ENCODE results near the gene ANXA11. TPM values are rescaled to one million over a fixed set of nuclear protein-coding genes. Genes with fewer than 3 reads are reported as not detected.
"Not testable (repeated sequence)": the region's sequence is repeated elsewhere in the genome, so short reads cannot be mapped to it uniquely, and the experiment has no call there.

The ANXA11 gene
- total RNA-seq, 1 experiment from 2014 or later: 434 TPM

DNA sequence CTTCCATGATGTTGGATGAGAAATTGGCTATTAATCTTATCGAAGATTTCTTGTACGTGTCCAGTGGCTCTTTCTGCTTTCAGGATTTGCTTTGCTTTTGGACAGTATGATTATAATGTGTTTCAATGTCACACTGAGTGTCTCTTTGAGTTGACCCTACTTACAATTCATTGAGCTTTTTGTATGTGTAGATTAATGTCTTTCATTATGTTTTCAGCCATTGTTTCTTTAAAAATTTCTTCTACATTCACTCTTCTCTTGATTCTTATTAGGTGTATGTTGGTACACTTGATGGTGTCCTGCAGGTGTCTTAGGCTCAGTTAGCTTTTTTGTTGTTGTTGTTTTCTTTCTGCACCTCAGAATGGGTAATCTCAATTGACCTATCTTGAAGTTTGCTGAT is 56.2 kb downstream of the ANXA11 start:
- Histone ChIP-seq H3K27me3 (ENCODE audit: low read length) (no peaks in the 10 kb centered on the region), H3K4me2 (ENCODE audit: low read length) (no peak overlapping the region), H3K36me3 (ENCODE audit: low read depth, low read length) (peaks cover 53% of the 10 kb centered on the region), H3K4me1 (ENCODE audit: insufficient read depth, low read length) (peaks cover 21% of the 10 kb centered on the region), H3K9me2 (replicated peaks; ENCODE audit: low read length) (no peaks in the 10 kb centered on the region), H3K27ac (ENCODE audit: low read length) (no peak overlapping the region), H3F3A (ENCODE audit: low read length, unreplicated experiment) (peaks cover 6% of the 10 kb centered on the region), H4K20me1 (ENCODE audit: low read length) (no peaks in the 10 kb centered on the region), H3K79me2 (ENCODE audit: low read length) (no peaks in the 10 kb centered on the region), H3K4me3 (ENCODE audit: low read length) (no peak overlapping the region), H2AFZ (ENCODE audit: low read length) (no peak overlapping the region), H3K9ac (ENCODE audit: low read length) (no peak overlapping the region), H3K9me3 (ENCODE audit: low read length) (peaks cover 13% of the 10 kb centered on the region; the same call in 1 of the 2 replicates)
- ATAC-seq (no peak), DNase-seq (no peak)
- ChIA-PET POLR2A (ENCODE audit: unreplicated experiment) (no interaction called here), CTCF (interaction anchor here (1.0 kb wide), 1 partner anchor 74 kb away, joined by 4 read pairs; no protein-coding TSS in a partner anchor)
- TF ChIP-seq EZH2 (IDR thresholded peaks at IDR 0.05; ENCODE audit: low read length, unreplicated experiment) (no peak), EZH2phosphoT487 (IDR thresholded peaks at IDR 0.05; ENCODE audit: borderline replicate concordance, low read length) (no peak)
- TF ChIP-seq, protein P1, sequence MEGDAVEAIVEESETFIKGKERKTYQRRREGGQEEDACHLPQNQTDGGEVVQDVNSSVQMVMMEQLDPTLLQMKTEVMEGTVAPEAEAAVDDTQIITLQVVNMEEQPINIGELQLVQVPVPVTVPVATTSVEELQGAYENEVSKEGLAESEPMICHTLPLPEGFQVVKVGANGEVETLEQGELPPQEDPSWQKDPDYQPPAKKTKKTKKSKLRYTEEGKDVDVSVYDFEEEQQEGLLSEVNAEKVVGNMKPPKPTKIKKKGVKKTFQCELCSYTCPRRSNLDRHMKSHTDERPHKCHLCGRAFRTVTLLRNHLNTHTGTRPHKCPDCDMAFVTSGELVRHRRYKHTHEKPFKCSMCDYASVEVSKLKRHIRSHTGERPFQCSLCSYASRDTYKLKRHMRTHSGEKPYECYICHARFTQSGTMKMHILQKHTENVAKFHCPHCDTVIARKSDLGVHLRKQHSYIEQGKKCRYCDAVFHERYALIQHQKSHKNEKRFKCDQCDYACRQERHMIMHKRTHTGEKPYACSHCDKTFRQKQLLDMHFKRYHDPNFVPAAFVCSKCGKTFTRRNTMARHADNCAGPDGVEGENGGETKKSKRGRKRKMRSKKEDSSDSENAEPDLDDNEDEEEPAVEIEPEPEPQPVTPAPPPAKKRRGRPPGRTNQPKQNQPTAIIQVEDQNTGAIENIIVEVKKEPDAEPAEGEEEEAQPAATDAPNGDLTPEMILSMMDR (conservative IDR thresholded peaks at IDR 0.05; ENCODE audit: low read depth, low read length): no peak
- intact Hi-C loops (cut with micrococcal nuclease): no loop called here
- BruUV-seq (replicated peaks): no TSS peak

DNA sequence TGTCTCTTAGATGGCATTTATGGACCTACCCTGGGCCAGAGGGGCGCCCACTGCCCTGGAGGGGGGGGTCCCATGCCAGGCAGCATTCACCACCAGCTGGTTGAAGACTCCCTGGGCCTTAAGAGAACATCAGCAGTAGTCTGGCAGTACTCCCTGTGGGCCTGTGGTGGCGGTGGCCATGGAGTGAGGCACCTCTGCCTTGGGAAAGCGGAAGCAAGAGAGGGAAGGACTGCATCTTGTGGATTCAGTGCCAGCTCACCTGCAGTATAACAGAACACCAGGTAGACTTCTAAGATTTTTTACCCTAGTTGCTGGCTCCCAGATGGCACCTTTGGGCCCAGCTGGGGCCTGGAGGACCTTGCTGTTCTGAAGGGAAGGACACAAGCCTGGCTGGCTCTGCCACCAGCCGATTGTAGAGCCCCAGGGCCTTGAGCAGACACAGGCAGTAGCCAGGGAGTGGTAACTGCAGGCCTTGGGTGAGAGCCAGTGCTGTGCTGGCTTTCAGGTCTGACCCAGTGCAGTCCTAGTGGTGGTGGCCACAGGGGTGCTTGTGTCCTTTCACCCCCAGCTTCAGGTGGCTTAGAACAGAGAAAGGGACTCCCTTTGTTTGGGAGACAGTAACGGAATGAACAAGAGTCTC is 57.1 kb downstream of the ANXA11 start:
- BruUV-seq (replicated peaks): no TSS peak
- ATAC-seq: no peak
- no peak overlapping the region for H3K4me3 ChIP-seq (ENCODE audit: low read length)
- ChIA-PET POLR2A (ENCODE audit: unreplicated experiment) (no interaction called here), CTCF (interaction anchor here (0.6 to 1.0 kb wide), 2 partner anchors 74 to 801 kb away, joined by 3 to 4 read pairs; no protein-coding TSS in a partner anchor)
- H3K9me2 ChIP-seq (replicated peaks; ENCODE audit: low read length): no peaks in the 10 kb centered on the region
- H3K4me1 ChIP-seq (ENCODE audit: insufficient read depth, low read length): peaks cover 24% of the 10 kb centered on the region
- peak; percentile 57 for DNase-seq
- peaks cover 6% of the 10 kb centered on the region for H3F3A ChIP-seq (ENCODE audit: low read length, unreplicated experiment)
- H3K4me2 ChIP-seq (ENCODE audit: low read length): no peak overlapping the region
- H3K9me3 ChIP-seq (ENCODE audit: low read length): peaks cover 13% of the 10 kb centered on the region; the same call in 1 of the 2 replicates
- intact Hi-C loops (cut with micrococcal nuclease): no loop called here
- no peak overlapping the region for H3K9ac ChIP-seq (ENCODE audit: low read length)
- peaks cover 47% of the 10 kb centered on the region for H3K36me3 ChIP-seq (ENCODE audit: low read depth, low read length)
- no peaks in the 10 kb centered on the region for H4K20me1 ChIP-seq (ENCODE audit: low read length)
- H2AFZ ChIP-seq (ENCODE audit: low read length): no peak overlapping the region
- no peaks in the 10 kb centered on the region for H3K79me2 ChIP-seq (ENCODE audit: low read length)
- no peak overlapping the region for H3K27ac ChIP-seq (ENCODE audit: low read length)
- no peaks in the 10 kb centered on the region for H3K27me3 ChIP-seq (ENCODE audit: low read length)
- TF ChIP-seq, protein P1 (conservative IDR thresholded peaks at IDR 0.05; ENCODE audit: low read depth, low read length): no peak
- TF ChIP-seq EZH2phosphoT487 (IDR thresholded peaks at IDR 0.05; ENCODE audit: borderline replicate concordance, low read length) (no peak), EZH2 (IDR thresholded peaks at IDR 0.05; ENCODE audit: low read length, unreplicated experiment) (no peak)

DNA sequence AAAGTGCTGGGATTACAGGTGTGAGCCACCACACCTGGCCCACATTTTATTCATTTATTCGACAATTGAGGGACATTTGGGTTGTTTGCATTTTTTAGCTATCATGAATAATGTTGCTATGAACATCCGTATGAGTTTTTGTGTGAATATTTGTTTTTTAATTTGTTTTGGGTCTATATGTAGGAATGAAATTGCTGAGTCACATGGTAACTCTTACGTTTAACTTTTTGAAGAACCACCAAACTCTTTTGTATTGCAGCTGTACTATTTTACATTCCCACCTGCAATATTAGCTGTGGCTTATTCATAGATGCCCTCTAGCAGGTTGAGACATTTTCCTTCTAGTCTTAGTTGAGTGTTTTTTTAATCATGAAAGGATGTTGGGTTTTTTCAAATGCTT is 58.4 kb downstream of the ANXA11 start:
- Histone ChIP-seq H3K27ac (ENCODE audit: low read length) (no peak overlapping the region), H3K4me1 (ENCODE audit: insufficient read depth, low read length) (peaks cover 24% of the 10 kb centered on the region), H3K79me2 (ENCODE audit: low read length) (no peaks in the 10 kb centered on the region), H3K9ac (ENCODE audit: low read length) (no peak overlapping the region), H3K27me3 (ENCODE audit: low read length) (no peaks in the 10 kb centered on the region), H3K9me3 (ENCODE audit: low read length) (peaks cover 13% of the 10 kb centered on the region; the same call in 1 of the 2 replicates), H3K4me3 (ENCODE audit: low read length) (no peak overlapping the region), H3K36me3 (ENCODE audit: low read depth, low read length) (peaks cover 33% of the 10 kb centered on the region), H4K20me1 (ENCODE audit: low read length) (no peaks in the 10 kb centered on the region), H3K4me2 (ENCODE audit: low read length) (no peak overlapping the region), H3K9me2 (replicated peaks; ENCODE audit: low read length) (no peaks in the 10 kb centered on the region), H2AFZ (ENCODE audit: low read length) (no peak overlapping the region), H3F3A (ENCODE audit: low read length, unreplicated experiment) (peaks cover 6% of the 10 kb centered on the region)
- TF ChIP-seq EZH2phosphoT487 (IDR thresholded peaks at IDR 0.05; ENCODE audit: borderline replicate concordance, low read length) (no peak), EZH2 (IDR thresholded peaks at IDR 0.05; ENCODE audit: low read length, unreplicated experiment) (no peak)
- TF ChIP-seq, protein P1 (conservative IDR thresholded peaks at IDR 0.05; ENCODE audit: low read depth, low read length): no peak
- DNase-seq (no peak), ATAC-seq (no peak)
- POLR2A ChIA-PET (ENCODE audit: unreplicated experiment): no interaction called here
- CTCF ChIA-PET: no interaction called here
- BruUV-seq (replicated peaks): no TSS peak
- intact Hi-C loops (cut with micrococcal nuclease): loop anchor here (1.0 kb wide), 4 partner anchors 8 to 61 kb away; no protein-coding TSS in a partner anchor

DNA sequence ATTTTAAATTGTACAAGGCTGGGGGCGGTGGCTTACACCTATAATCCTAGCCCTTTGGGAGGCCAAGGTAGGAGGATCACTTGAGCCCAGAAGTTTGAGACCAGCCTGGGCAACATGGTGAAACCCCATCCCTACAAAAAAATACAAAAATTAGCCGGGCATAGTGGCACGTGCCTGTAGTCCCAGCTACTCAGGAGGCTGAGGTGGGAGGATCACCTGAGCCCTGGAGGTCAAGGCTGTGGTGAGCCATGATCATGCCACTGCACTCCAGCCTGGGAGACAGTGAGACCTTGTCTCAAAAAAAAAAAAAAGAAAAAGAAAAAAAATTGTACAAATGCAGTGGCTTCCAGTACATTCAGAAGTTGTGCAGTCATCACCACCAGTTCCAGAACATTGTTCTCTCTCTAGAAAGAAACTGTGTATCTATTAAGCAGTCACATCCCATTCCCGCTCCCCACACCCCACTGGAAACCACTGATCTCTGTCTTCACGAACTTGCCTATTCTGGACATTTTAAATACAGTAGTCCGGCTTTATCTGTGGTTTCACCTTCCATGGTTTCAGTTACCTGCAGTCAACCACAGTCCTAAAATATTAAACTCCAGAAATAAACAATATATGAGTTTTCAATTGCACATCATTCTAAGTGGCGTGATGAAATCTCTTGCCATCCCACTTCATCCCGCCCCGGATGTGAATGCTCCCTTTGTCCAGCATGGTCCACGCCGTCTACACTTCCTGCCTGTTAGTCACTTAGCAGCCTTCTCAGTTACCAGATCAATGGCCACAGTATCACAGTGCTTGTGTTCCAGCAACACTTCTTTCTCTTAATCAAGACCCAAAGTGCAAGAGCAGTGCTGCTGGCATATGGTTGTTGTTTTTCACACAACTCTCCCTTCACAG is 59.7 kb downstream of the ANXA11 start:
- H3K27me3 ChIP-seq (ENCODE audit: low read length); H3K4me3 ChIP-seq (ENCODE audit: low read length); H3F3A ChIP-seq (ENCODE audit: low read length, unreplicated experiment); H3K9me2 ChIP-seq (replicated peaks; ENCODE audit: low read length); H4K20me1 ChIP-seq (ENCODE audit: low read length); H3K9ac ChIP-seq (ENCODE audit: low read length); H2AFZ ChIP-seq (ENCODE audit: low read length); H3K79me2 ChIP-seq (ENCODE audit: low read length): not testable (repeated sequence)
- DNase-seq (peak; percentile 96), ATAC-seq (peak; percentile 30)
- TSS peak; percentile 4 for BruUV-seq (replicated peaks)
- Histone ChIP-seq H3K4me1 (ENCODE audit: insufficient read depth, low read length) (peaks cover 24% of the 10 kb centered on the region), H3K36me3 (ENCODE audit: low read depth, low read length) (peaks cover 20% of the 10 kb centered on the region), H3K4me2 (ENCODE audit: low read length) (peak overlapping the region; percentile 85), H3K9me3 (ENCODE audit: low read length) (peaks cover 12% of the 10 kb centered on the region; the same call in 1 of the 2 replicates), H3K27ac (ENCODE audit: low read length) (peak overlapping the region; percentile 22)
- CTCF ChIA-PET: interaction anchor here (1.0 to 4.5 kb wide), 6 partner anchors 19 to 76 kb away, joined by 3 to 120 read pairs (median 18); no protein-coding TSS in a partner anchor
- POLR2A ChIA-PET (ENCODE audit: unreplicated experiment): interaction anchor here (0.6 to 1.4 kb wide), 3 partner anchors 10 to 62 kb away, joined by 3 to 8 read pairs (median 8); no protein-coding TSS in a partner anchor
- intact Hi-C loops (cut with micrococcal nuclease): loop anchor here (1.0 to 2.0 kb wide), 6 partner anchors 10 to 71 kb away; no protein-coding TSS in a partner anchor

Data from PC-3 (cell line).